ENCODE results near the gene STAT3.
A peak's percentile ranks its signal among the peaks of the same experiment; 100 is the strongest.

STAT3 gene

GRCh38 chr17:42317266-42317845 lies 70.9 kb downstream of the STAT3 start:
- no peak overlapping the region for H3K27ac ChIP-seq
- no peak for TF ChIP-seq Cebpa-rat (IDR thresholded peaks at IDR 0.05)
- no peaks in the 10 kb centered on the region for H3K27me3 ChIP-seq
- H3K4me3 ChIP-seq = no peak overlapping the region
- peaks cover 59% of the 10 kb centered on the region for H3K4me1 ChIP-seq
- H3K9ac ChIP-seq = no peak overlapping the region
- H3K4me2 ChIP-seq = no peak overlapping the region
- no peaks in the 10 kb centered on the region for H3K9me3 ChIP-seq
- 0 out of 2 replicates have a peak, but pooled peaks cover 4% of the 10 kb centered on the region for H4K20me1 ChIP-seq
- peaks cover 41% of the 10 kb centered on the region for H3K36me3 ChIP-seq

GRCh38 chr17:42316755-42317154 lies 71.5 kb downstream of the STAT3 start:
- peaks cover 35% of the 10 kb centered on the region; the same call in 1 of the 2 replicates for H3K36me3 ChIP-seq
- H4K20me1 ChIP-seq = peaks cover 8% of the 10 kb centered on the region; the same call in 1 of the 2 replicates
- no peaks in the 10 kb centered on the region for H3K9me3 ChIP-seq
- no peak for TF ChIP-seq Cebpa-rat (IDR thresholded peaks at IDR 0.05)
- no peak overlapping the region for H3K27ac ChIP-seq
- no peak overlapping the region for H3K4me3 ChIP-seq
- no peak overlapping the region for H3K9ac ChIP-seq
- H3K4me1 ChIP-seq = peaks cover 65% of the 10 kb centered on the region
- H3K27me3 ChIP-seq = no peaks in the 10 kb centered on the region
- no peak overlapping the region for H3K4me2 ChIP-seq

DNA sequence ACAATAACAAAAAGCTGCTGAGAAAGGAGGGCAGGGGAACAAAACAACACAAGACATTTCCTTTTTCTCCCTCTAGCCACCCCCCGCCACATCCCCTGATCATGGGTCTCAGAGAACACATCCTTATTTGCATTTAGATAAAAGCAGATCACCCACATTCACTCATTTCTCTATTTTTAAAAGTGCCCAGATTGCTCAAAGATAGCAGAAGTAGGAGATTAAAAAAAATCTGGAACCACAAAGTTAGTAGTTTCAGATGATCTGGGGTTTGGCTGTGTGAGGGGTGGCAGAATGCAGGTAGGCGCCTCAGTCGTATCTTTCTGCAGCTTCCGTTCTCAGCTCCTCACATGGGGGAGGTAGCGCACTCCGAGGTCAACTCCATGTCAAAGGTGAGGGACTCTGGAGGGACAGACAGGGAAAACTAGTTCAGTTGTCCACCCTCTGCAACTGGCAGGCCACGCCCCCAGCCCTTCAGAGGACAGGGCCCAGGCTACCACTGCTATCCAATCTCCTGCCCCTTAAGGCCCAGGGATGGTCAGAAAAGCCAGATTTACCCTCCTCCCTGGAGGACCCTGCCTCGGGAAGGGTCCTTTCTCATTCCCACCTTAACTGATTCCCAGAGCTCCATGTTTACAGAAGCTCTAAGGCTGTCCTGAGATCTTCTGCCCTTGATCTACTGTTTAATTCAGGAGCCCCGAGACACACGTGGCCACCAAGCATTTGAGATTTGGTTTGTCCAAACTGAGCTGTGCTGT lies 72.7 kb downstream of the STAT3 start:
- peak overlapping the region; percentile 39; the same call in 1 of the 2 replicates for H3K9ac ChIP-seq
- no peak for TF ChIP-seq Cebpa-rat (IDR thresholded peaks at IDR 0.05)
- H3K36me3 ChIP-seq = peaks cover 42% of the 10 kb centered on the region
- 0 out of 2 replicates have a peak overlapping the region, but pooled peaks have one; percentile 11 for H3K27ac ChIP-seq
- peaks cover 19% of the 10 kb centered on the region; the same call in 1 of the 2 replicates for H4K20me1 ChIP-seq
- no peaks in the 10 kb centered on the region for H3K9me3 ChIP-seq
- no peak overlapping the region for H3K4me3 ChIP-seq
- peaks cover 66% of the 10 kb centered on the region for H3K4me1 ChIP-seq
- H3K27me3 ChIP-seq = no peaks in the 10 kb centered on the region
- peak overlapping the region; percentile 65 for H3K4me2 ChIP-seq

DNA sequence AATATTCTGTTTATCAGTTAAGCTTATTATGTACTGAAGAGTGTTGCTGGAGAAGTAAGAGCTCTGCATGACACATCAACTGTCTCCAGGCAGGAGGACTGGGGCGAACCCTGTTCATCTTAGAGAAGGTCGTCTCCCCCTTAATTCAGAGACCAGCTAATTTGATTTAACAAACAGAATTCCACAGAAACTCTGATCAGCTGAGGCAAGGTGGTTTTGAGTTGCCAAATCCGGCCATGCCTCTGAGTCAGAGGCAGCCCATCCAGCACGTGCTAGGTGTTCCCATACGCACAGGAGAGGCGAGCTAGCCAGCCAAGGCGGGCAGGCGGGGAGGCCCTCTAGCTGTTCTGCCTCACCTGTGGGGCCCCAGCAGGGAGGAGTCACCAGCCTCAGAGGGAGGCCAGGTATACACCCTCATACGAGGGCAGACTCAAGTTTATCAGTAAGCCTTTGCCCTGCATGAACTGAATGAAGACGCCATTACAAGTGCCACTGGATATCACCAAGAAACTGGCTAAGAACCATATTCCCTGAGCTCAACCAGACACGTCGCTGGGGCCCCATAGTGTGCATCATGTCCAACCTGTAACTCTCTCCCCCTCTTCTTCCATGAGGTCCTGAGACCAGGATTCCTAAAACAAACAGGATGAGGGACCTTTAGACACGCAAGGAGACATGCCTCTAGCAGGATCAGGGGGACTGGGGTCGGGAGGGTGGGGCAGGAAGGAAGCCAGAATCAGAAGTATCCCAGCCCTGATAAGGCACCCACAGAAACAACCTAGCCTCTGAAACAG lies 74.3 kb downstream of the STAT3 start:
- Histone ChIP-seq H3K36me3 (peaks cover 58% of the 10 kb centered on the region), H4K20me1 (peaks cover 24% of the 10 kb centered on the region; the same call in 1 of the 2 replicates), H3K4me1 (peaks cover 59% of the 10 kb centered on the region), H3K4me3 (no peak overlapping the region), H3K9me3 (no peaks in the 10 kb centered on the region), H3K4me2 (peak overlapping the region; percentile 19; the same call in 1 of the 2 replicates), H3K9ac (no peak overlapping the region), H3K27ac (no peak overlapping the region), H3K27me3 (no peaks in the 10 kb centered on the region)
- no peak for TF ChIP-seq Cebpa-rat (IDR thresholded peaks at IDR 0.05)

- peaks cover 59% of the 10 kb centered on the region for H3K4me1 ChIP-seq
- H3K9me3 ChIP-seq = no peaks in the 10 kb centered on the region
- H3K4me3 ChIP-seq = no peak overlapping the region
- no peaks in the 10 kb centered on the region for H3K27me3 ChIP-seq
- no peak overlapping the region for H3K27ac ChIP-seq
- no peak overlapping the region for H3K9ac ChIP-seq
- H3K4me2 ChIP-seq = peak overlapping the region; percentile 19; the same call in 1 of the 2 replicates
- peaks cover 63% of the 10 kb centered on the region for H3K36me3 ChIP-seq
- H4K20me1 ChIP-seq = peaks cover 24% of the 10 kb centered on the region; the same call in 1 of the 2 replicates
- TF ChIP-seq Cebpa-rat (IDR thresholded peaks at IDR 0.05) = no peak
These were observed 74.9 kb downstream of the STAT3 start for GRCh38 chr17:42313389-42313772.

DNA sequence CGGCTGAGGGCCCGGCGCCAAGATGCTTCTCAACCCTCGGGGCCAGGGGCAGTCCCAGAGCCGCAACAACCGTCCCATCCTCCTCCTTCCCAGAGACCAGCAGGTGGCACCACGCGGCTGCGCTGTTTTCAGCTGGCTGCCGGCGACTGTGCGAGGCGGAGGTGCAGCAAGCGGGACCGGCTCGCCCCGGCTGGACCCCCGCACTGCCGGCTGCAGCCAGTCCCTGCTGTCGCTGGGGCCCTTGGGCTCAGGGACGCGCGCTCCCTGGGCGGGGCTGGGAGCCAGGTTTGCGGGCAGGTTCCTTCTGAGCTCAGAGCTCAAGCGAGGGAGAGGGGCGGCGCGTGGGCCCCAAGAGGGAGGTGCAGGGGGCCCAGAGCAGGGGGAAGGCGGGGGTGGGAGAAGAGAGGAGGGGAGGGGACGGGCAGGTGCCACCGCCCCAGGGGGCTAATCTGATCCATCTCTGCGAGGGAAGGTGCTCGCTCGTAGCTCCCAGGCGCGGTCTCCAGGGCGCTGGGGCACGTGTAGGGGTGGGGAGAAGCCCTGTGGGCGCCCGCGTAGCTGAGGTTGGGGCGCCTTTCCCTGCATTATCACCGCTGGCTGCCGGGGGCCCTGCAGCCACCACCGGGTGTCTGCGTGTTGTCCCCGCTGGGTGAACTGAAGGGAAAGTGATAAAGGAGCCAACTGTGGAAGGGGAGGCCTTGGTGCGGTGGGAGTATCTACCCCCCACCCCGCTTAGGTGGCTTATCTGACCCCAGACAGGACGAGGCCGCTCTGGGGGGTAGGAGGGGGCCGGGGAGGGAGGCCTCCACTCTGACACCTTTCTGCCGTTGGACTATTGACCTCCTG lies 75.7 kb downstream of the STAT3 start:
- Histone ChIP-seq H3K4me1 (peaks cover 59% of the 10 kb centered on the region), H3K27me3 (no peaks in the 10 kb centered on the region), H3K9me3 (no peaks in the 10 kb centered on the region)

DNA sequence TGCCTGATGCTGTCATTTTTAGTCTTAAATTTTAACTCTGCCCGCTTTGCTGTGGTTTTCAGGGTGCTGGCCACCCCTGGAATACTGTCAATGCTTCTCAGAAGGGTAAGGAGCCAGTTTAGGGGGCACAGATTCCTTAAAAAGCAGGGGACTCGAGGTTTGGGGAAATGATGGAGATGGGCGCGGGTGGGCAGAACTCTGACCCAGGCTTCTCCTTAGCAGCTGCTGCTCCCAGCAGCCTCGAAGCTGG lies 76.3 kb downstream of the STAT3 start:
- Histone ChIP-seq H3K4me2 (peak overlapping the region; percentile 86), H3K27me3 (no peaks in the 10 kb centered on the region), H3K27ac (no peak overlapping the region), H3K9me3 (no peaks in the 10 kb centered on the region), H3K36me3 (peaks cover 65% of the 10 kb centered on the region), H3K4me3 (peak overlapping the region; percentile 58; the same call in 1 of the 2 replicates), H4K20me1 (peaks cover 24% of the 10 kb centered on the region; the same call in 1 of the 2 replicates), H3K4me1 (peaks cover 59% of the 10 kb centered on the region), H3K9ac (peak overlapping the region; percentile 5; the same call in 1 of the 2 replicates)
- no peak for TF ChIP-seq Cebpa-rat (IDR thresholded peaks at IDR 0.05)

More for the DNA sequence above, 75.7 kb downstream of the STAT3 start:
- no peak for TF ChIP-seq Cebpa-rat (IDR thresholded peaks at IDR 0.05)
- H4K20me1 ChIP-seq = peaks cover 24% of the 10 kb centered on the region; the same call in 1 of the 2 replicates
- H3K27ac ChIP-seq = no peak overlapping the region
- 0 out of 2 replicates have a peak overlapping the region, but pooled peaks have one; percentile 48 for H3K9ac ChIP-seq
- H3K4me2 ChIP-seq = peak overlapping the region; percentile 86
- H3K36me3 ChIP-seq = peaks cover 65% of the 10 kb centered on the region
- peak overlapping the region; percentile 58 for H3K4me3 ChIP-seq

- Histone ChIP-seq H3K27me3 (no peaks in the 10 kb centered on the region), H3K9me3 (no peaks in the 10 kb centered on the region), H3K36me3 (peaks cover 65% of the 10 kb centered on the region), H3K9ac (peak overlapping the region; percentile 5; the same call in 1 of the 2 replicates), H3K4me2 (peak overlapping the region; percentile 86), H3K27ac (no peak overlapping the region), H3K4me3 (no peak overlapping the region), H3K4me1 (peaks cover 59% of the 10 kb centered on the region), H4K20me1 (peaks cover 24% of the 10 kb centered on the region; the same call in 1 of the 2 replicates)
- peak; percentile 94 for TF ChIP-seq Cebpa-rat (IDR thresholded peaks at IDR 0.05)
These were observed 76.8 kb downstream of the STAT3 start for GRCh38 chr17:42311240-42312034.

All from BLaER1 (cell line).